Natural killer cell (primary cell): ENCODE measurements around the gene HSD11B1. TPM values are rescaled to one million over a fixed set of nuclear protein-coding genes. Genes with fewer than 3 reads are reported as not detected.
A peak's percentile ranks its signal among the peaks of the same experiment; 100 is the strongest.

Experiments used
- ATAC-seq, 3 donors: fragments of 150-1000 bp in 2 of 3; fragments of 200-7000 bp in 1 of 3; cut with Tn5 transposase; 1 replicate in 1 of 3; 2 replicates in 2 of 3; pipeline ENCODE4 v1.10.0; 2021; ENCODE audit warnings: mild to moderate bottlenecking in 2 of 3, moderate library complexity in 2 of 3
- DNase-seq, 2 donors: peaks; one replicate each; pipeline versions ENCODE4 v3.0.0 to v3.0.0-alpha.2; 2013 to 2021; ENCODE audit warnings: mixed read lengths in 1 of 2
- H3K27ac ChIP-seq: one replicate; pipeline ENCODE4 v1.5.1; 2013; ENCODE audit warnings: mild to moderate bottlenecking, low read length
- H3K27me3 ChIP-seq: one replicate; pipeline ENCODE4 v1.6.1; 2013; ENCODE audit warnings: low read length; ENCODE audit not compliant: control insufficient read depth, insufficient read depth
- H3K36me3 ChIP-seq: one replicate; pipeline ENCODE4 v1.6.1; 2013; ENCODE audit warnings: low read length; ENCODE audit not compliant: control insufficient read depth, insufficient read depth
- H3K4me1 ChIP-seq: one replicate; pipeline ENCODE4 v1.6.1; 2013; ENCODE audit warnings: low read length; ENCODE audit not compliant: control insufficient read depth, insufficient read depth
- H3K4me3 ChIP-seq: one replicate; pipeline ENCODE4 v1.5.1; 2013; ENCODE audit warnings: low read length
- H3K9me3 ChIP-seq: one replicate; pipeline ENCODE4 v1.6.1; 2013; ENCODE audit warnings: low read length; ENCODE audit not compliant: control insufficient read depth, insufficient read depth
- H3K27ac Mint-ChIP-seq, 2 donors: one replicate each; pipeline ENCODE4 v1.8.0; 2022; ENCODE audit warnings: mild to moderate bottlenecking in 2 of 2, mixed read lengths in 2 of 2, moderate library complexity in 1 of 2
- H3K27me3 Mint-ChIP-seq, 2 donors: one replicate each; pipeline ENCODE4 v1.8.0; 2022; ENCODE audit warnings: low read depth in 2 of 2, mixed read lengths in 2 of 2
- H3K36me3 Mint-ChIP-seq: one replicate; pipeline ENCODE4 v1.8.0; 2022; ENCODE audit warnings: mixed read lengths
- H3K4me1 Mint-ChIP-seq, 2 donors: one replicate each; pipeline ENCODE4 v1.8.0; 2022; ENCODE audit warnings: mixed read lengths in 2 of 2
- H3K4me3 Mint-ChIP-seq: one replicate; pipeline ENCODE4 v1.8.0; 2022; ENCODE audit warnings: mild to moderate bottlenecking, moderate library complexity, mixed read lengths
- H3K9me3 Mint-ChIP-seq, 2 donors: one replicate each; pipeline ENCODE4 v1.8.0; 2022; ENCODE audit warnings: mixed read lengths in 2 of 2
- CTCF ChIP-seq: fragments of 200-600 bp; IDR thresholded peaks from one replicate; pipeline ENCODE4 v1.8.0; 2022; ENCODE audit warnings: antibody characterized with exemption
- WGBS: methylation state at CpG from one replicate; pipeline ENCODE4 v1.1.7; 2013; ENCODE audit warnings: missing lambda C conversion rate; ENCODE audit not compliant: insufficient coverage; 5-methylcytosine and 5-hydroxymethylcytosine counted together
- intact Hi-C: fragments of 100-400 bp; cut with micrococcal nuclease; formaldehyde crosslinking; loops from one replicate; pipeline ENCODE4 v1.14.2; 2022
- total RNA-seq, 4 donors: library from RNA; stranded (reverse); fragments of 120-200 nt in 1 of 4; gene quantifications; one replicate each; pipeline versions ENCODE4 v1.2.3 to v1.2.4, GENCODE V29; 2013 to 2022

HSD11B1 gene
- total RNA-seq, 3 donors from 2014 or later (not counting 1 experiment from before 2014, with no cell fraction given): not detected

- H3K27ac ChIP-seq: no peak overlapping the region
- H3K9me3 ChIP-seq: no peaks in the 10 kb centered on the region
- no peaks in the 10 kb centered on the region for H3K36me3 Mint-ChIP-seq
- intact Hi-C loops: no loop called here
- no peak for TF ChIP-seq CTCF
- no peaks in the 10 kb centered on the region for H3K27me3 ChIP-seq
- no peak overlapping the region for H3K4me3 ChIP-seq
- 90% methylated on average over 4 of the region's 5 CpGs for WGBS
- H3K4me1 ChIP-seq: no peaks in the 10 kb centered on the region
- H3K27me3 Mint-ChIP-seq: peaks cover 7 to 9% of the 10 kb centered on the region in 2 donors
- H3K36me3 ChIP-seq: no peaks in the 10 kb centered on the region
- peaks cover 0 to 5% of the 10 kb centered on the region in 2 donors for H3K4me1 Mint-ChIP-seq
- H3K9me3 Mint-ChIP-seq: no peaks in the 10 kb centered on the region
- ATAC-seq: no peak
- DNase-seq: no peak
- no peak overlapping the region for H3K27ac Mint-ChIP-seq
- no peak overlapping the region for H3K4me3 Mint-ChIP-seq
Measured at GRCh38 chr1:209657918-209658317, 46.7 kb upstream of the HSD11B1 start.

- ATAC-seq (peak; percentile 24 to 53 (median 29)), DNase-seq (peak in 1 of 2 donors; percentile 17)
- Mint-ChIP-seq H3K27me3 (peaks cover 7 to 9% of the 10 kb centered on the region in 2 donors), H3K9me3 (no peaks in the 10 kb centered on the region), H3K4me3 (no peak overlapping the region), H3K4me1 (peaks cover 0 to 5% of the 10 kb centered on the region in 2 donors), H3K27ac (no peak overlapping the region), H3K36me3 (no peaks in the 10 kb centered on the region)
- intact Hi-C loops: no loop called here
- no peaks in the 10 kb centered on the region for H3K27me3 ChIP-seq
- TF ChIP-seq CTCF: no peak
- H3K27ac ChIP-seq: no peak overlapping the region
- no peaks in the 10 kb centered on the region for H3K9me3 ChIP-seq
- WGBS: 0% methylated on average over 3 of the region's 5 CpGs
- H3K36me3 ChIP-seq: no peaks in the 10 kb centered on the region
- no peaks in the 10 kb centered on the region for H3K4me1 ChIP-seq
- no peak overlapping the region for H3K4me3 ChIP-seq
Measured at GRCh38 chr1:209659909-209660308, 44.7 kb upstream of the HSD11B1 start.

- Histone ChIP-seq H3K9me3 (no peaks in the 10 kb centered on the region), H3K27ac (no peak overlapping the region), H3K4me1 (no peaks in the 10 kb centered on the region), H3K36me3 (no peaks in the 10 kb centered on the region), H3K27me3 (no peaks in the 10 kb centered on the region), H3K4me3 (no peak overlapping the region)
- peaks cover 0 to 5% of the 10 kb centered on the region in 2 donors for H3K4me1 Mint-ChIP-seq
- ATAC-seq: no peak
- no peak for TF ChIP-seq CTCF
- no peak for DNase-seq
- peaks cover 7 to 9% of the 10 kb centered on the region in 2 donors for H3K27me3 Mint-ChIP-seq
- intact Hi-C loops: no loop called here
- no peak overlapping the region for H3K4me3 Mint-ChIP-seq
- H3K9me3 Mint-ChIP-seq: no peaks in the 10 kb centered on the region
- WGBS: 50% methylated on average over 1 of the region's 1 CpG
- H3K36me3 Mint-ChIP-seq: no peaks in the 10 kb centered on the region
- no peak overlapping the region for H3K27ac Mint-ChIP-seq
Measured at GRCh38 chr1:209661071-209661470, 43.6 kb upstream of the HSD11B1 start.

- 90% methylated on average over 3 of the region's 3 CpGs for WGBS
- H3K27ac Mint-ChIP-seq: no peak overlapping the region
- Histone ChIP-seq H3K9me3 (no peaks in the 10 kb centered on the region), H3K4me3 (no peak overlapping the region), H3K27ac (no peak overlapping the region), H3K27me3 (no peaks in the 10 kb centered on the region), H3K36me3 (no peaks in the 10 kb centered on the region), H3K4me1 (no peaks in the 10 kb centered on the region)
- no peak overlapping the region for H3K4me3 Mint-ChIP-seq
- ATAC-seq: no peak
- no peaks in the 10 kb centered on the region for H3K36me3 Mint-ChIP-seq
- intact Hi-C loops: no loop called here
- no peak for DNase-seq
- TF ChIP-seq CTCF: no peak
- H3K4me1 Mint-ChIP-seq: peaks cover 0 to 5% of the 10 kb centered on the region in 2 donors
- H3K27me3 Mint-ChIP-seq: peaks cover 7 to 9% of the 10 kb centered on the region in 2 donors
- H3K9me3 Mint-ChIP-seq: no peaks in the 10 kb centered on the region
Measured at GRCh38 chr1:209662879-209663327, 41.7 kb upstream of the HSD11B1 start.
